ENCODE results near the gene EIF3A.
"Not testable (repeated sequence)": the region's sequence is repeated elsewhere in the genome, so short reads cannot be mapped to it uniquely, and the experiment has no call there.

EIF3A gene

DNA sequence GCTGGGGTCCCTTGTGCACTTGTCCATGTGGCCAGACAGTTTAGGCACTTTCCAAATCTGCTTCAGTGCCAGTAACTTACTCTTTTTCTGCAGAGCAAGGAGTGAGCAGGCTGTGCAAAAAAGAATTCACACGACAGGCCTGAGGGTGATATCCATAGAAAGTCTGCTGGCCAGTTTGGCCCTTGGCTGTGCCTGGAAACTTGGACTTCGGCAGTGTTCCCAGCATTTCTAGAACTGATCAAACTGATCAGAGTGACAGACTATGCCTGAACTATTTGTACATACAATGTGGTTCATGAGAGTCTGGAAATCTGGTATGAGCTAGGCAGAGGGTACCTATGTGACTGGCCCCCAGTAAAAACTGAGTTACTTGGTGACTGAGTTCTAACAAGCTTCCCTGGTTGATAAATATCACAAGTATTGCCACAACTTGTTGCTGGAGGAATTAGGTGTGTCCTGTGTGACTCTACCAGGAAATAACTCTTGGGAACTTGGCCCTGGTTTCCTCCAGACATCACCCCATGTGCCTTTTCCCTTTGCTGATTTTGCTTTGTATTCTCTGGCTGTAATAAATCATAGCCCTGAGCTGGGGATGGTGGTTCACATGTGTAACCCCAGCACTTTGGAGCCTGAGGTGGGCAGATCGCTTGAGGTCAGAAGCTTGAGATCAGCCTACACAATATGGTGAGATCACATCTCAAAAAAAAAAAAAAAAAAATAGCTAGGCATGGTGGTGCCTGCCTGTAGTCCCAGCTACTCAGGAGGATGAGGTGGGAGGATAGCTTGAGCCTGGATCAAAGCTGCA lies 20.0 kb upstream of the EIF3A start:
- no peak for DNase-seq (ENCODE audit: low spot score)
- FAIRE-seq = no peak

DNA sequence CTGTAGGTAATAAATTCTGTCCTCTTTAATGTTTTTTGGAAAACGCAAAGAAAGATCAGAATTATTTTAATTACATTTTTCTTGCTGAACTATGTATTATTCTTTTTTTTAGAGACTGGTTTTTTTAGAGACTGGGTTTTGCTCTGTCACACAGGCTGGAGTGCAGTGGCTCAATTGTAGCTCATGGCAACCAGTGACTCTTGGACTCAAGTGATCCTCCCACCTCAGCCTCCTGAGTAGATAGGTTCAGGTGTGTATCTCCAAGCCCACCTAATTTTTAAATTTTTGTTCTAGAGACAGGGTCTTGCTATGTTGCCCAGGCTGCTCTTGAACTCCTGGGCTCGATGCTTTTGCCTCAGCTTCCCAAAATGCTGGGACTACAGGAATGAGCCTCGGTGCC lies 18.0 kb upstream of the EIF3A start:
- FAIRE-seq (no peak), DNase-seq (ENCODE audit: low spot score) (no peak)

DNA sequence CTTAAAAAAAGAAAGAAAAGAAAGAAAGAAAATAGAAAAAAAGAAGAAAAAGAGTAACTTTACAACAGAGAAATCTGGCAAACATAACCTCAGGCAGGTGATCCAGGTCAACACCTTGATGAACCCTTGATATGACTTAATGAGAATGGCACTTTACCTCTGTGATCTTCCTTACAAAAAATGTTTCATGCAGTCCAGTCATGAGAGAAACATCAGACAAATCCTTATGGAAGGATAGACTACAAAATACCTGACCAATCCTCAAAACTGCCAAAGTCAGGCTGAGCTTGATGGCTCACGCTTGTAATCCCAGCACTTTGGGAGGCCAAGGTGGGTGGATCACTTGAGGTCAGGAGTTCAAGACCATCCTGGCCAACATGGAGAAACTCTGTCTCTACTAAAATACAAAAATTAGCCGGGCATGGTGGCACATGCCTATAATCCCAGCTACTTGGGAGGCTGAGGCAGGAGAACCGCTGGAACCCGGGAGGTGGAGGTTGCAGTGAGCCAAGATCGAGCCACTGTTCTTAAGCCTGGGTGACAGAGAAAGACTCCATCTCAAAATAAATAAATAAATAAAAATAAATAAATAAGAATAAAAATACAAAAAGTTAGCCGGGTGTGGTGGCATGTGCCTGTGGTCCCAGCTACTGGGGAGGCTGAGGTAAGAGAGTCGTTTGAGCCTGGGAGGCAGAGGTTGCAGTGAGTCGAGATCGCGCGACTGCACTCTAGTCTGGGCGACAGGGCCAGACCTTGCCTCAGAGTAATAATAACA lies 16.2 kb upstream of the EIF3A start:
- not testable (repeated sequence) for FAIRE-seq; DNase-seq (ENCODE audit: low spot score)

DNA sequence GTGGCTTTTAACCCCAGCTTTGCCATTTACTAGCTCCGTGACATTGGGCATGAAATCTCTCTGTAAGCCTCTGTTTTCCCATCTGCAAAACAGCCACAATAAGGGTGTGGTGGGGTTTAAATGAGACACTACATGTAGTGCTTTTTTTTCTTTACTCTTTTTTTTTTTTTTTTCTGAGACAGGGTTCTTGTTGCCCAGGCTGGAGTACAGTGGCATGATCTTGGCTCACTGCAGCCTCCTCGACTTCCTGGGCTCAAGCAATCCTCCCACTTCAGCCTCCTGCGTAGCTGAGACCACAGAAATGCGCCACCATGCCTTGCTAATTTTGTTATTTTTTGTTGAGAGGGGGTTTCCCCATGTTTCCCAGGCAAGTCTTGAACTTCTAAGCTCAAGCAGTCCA lies 15.0 kb upstream of the EIF3A start:
- FAIRE-seq = no peak
- DNase-seq (ENCODE audit: low spot score) = no peak

DNA sequence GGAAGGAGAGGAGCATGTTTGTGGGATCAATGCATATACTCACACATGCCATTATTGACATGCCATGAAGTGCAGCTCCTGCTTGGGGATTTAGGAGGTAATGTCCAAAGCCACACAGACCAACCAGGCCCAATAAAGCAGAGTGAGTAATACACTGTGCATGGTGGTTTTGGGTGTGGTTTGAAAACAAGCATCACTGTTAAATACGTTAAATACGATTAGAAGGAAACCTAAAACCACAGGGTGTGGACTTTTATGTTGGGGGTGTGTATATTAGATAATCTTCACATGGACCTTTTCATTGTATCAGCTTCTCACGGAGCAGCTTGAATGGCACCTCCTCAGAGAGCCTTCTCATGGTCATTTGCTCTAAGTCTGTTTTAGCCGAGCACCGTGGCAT lies 10.4 kb upstream of the EIF3A start:
- FAIRE-seq = no peak
- DNase-seq (ENCODE audit: low spot score) = peak; percentile 58

DNA sequence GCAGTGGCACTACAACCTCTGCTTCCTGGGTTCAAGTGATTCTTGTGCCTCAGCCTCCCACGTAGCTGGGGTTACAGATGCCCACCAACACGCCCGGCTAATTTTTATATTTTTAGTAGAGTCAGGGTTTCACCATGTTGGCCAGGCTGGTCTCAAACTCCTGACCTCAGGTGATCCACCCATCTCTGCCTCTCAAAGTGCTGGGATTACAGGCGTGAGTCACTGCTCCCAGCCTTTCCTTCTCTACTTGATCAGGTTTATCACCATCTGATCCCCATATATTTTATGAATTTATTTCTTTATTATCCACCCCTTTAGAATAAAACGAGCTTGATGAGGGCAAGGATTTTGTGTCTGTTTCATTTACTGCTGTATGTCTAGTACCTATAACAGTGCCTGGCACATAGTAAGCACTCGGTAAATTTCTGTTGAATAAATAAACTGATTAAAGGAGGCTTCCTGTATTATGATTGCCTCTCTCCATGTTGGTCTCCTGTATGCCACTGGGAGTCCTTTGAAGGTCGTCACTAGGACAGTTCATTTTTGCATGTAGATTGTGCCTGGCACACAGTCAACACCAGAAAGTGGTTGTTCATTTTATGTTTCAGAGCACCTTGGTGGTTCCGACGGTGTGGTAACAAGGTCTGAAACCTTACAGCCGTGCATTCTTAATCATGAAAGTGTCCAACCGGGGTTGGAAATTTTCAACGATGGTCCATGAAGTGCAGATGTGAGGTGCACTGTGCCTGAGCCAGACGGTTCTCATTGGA lies 9.6 kb upstream of the EIF3A start:
- no peak for FAIRE-seq
- no peak for DNase-seq (ENCODE audit: low spot score)

DNA sequence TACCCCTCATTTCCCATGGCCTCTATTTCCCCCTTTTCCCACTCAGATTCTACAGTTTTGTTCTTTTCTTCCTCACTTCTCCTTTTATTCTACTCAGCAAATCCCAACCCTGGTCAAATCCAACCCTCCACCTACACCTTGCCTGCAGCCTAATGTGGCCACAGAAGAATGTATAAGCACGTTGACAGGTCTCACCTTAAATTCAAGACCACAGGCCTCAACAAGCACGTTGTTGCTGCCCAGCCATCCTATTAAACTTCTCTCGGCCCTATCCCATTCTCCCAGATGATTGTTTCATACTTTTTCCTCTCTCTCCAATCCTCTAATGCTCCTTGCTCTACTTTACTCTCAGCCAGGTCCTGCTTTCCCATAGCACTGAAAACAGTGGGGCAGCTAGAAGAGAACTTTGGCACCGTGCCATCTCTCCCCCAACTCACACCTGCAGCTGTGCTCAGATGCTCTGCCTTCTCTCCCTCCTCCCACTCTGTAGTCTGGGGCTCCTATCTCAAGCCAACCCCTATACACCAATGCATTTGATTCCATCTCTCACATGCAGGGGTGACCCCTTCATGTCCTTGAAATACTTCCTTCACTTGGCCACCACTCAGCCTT lies 6.8 kb upstream of the EIF3A start:
- DNase-seq (ENCODE audit: low spot score) = no peak

DNA sequence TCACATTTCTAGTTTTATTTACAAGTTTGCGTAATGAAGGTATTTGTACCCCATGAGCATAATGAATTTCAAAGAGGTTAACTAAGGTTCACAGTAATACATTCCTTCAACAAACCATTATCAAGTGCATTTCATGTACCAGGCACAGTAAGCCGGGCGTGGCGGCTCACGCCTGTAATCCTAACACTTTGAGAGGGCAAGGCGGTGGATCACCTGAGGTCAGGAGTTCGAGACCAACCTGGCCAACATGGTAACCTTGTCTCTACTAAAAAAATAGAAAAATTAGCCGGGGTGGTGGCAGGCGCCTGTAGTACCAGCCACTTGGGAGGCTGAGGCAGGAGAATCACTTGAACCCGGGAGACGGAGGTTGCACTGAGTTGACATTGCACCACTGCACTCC lies 4.3 kb upstream of the EIF3A start:
- DNase-seq (ENCODE audit: low spot score) (no peak), FAIRE-seq (no peak)

More for the DNA sequence above, 6.8 kb upstream of the EIF3A start:
- no peak for FAIRE-seq

DNA sequence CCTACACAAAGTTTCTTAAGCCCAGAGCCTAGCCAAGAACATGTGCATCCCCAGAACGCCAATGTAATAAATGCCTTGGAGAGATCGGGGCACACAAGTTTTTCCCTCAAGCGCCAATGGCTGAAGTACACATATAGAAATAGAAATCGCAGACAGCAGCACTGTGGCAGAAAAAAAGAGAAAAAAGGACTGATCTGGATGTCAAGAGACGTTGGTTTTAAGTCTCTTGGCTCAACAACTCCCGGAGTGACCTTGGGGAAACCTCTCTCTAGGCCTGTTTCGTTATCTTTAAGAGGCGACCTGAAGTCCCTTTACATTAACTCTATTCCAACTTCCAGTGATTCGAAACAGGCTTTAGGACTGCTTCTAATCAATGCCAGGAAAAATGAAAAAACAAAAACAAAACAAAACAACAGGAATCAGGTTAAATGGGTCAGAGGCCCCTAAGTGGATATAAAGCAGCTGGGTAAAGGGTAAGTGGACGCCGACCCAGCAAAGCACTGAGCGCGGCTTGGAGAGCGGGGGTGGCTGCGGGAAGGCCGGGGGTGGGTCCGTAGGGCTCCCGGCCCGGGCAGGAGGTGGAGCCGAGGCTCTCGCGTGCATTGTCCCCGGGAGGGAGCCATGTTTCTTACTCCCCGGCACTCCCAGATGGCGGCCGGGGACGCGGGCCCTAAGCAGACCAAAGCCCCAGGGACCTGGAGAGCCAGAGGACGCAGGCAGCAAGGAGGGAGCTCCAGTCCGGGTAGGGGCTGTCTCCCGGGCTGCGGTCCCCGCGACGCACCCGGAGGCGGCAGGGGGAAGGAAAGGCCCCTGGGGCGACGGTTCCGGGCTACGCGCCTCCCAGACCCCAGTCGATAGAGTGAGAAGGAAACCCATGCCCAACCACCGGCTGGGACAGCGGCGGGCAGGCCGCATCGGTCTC lies 757 bp downstream of the EIF3A start:
- no peak for FAIRE-seq
- DNase-seq (ENCODE audit: low spot score) = peak; percentile 82

DNA sequence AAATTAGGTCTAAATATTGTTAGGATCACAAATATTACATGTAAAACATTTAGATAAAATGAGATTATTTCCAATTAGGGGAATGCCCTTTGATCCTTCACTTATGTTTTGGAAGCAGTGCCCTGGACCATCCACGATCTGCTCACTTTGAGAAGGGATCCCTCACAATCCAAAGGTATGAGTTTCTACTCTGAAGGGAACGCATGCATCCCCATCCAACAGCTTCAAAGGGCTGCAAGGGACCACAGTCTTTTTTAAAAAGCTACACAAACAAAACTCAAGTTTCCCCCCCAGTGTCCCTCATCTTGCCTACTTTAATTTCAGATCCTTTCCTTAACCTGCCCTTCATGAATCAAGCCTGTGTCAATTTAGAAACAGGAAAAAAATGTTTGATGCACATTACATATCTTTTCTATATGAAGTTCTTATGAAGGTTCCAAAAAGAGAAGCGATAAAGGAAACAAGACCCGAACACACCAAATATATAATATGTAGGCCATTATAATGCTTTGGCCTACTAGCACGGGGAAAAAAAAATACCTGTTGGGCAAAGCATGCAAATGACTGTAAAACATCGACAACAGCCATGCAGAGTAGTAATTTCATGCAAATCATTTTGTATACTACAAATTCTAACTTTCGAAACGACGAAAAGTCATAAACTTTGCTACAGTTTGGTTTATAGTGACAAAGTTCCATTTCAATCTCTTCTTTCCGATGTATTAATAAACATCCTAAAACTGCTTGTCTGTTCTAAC lies 2.0 kb downstream of the EIF3A start:
- DNase-seq (ENCODE audit: low spot score) (no peak), FAIRE-seq (no peak)

DNA sequence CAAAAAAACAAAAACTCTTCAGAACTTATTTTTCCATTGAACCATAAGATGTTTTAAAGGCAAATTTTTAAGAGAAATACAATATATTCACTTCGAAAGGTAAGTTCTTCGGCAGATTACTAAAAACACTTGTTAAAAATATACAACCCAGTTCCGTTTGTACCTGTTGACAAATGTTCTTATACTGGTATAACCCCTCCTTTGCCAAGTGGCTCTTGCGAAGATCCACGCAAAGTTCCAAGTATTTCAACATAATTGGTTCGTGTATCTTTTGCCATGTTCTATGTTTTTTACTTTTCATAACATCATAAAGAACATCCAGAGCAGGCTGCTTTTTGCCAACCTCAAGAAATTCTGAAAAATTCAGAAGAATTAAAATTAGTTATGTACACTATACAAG lies 7.0 kb downstream of the EIF3A start:
- FAIRE-seq (no peak), DNase-seq (ENCODE audit: low spot score) (no peak)

DNA sequence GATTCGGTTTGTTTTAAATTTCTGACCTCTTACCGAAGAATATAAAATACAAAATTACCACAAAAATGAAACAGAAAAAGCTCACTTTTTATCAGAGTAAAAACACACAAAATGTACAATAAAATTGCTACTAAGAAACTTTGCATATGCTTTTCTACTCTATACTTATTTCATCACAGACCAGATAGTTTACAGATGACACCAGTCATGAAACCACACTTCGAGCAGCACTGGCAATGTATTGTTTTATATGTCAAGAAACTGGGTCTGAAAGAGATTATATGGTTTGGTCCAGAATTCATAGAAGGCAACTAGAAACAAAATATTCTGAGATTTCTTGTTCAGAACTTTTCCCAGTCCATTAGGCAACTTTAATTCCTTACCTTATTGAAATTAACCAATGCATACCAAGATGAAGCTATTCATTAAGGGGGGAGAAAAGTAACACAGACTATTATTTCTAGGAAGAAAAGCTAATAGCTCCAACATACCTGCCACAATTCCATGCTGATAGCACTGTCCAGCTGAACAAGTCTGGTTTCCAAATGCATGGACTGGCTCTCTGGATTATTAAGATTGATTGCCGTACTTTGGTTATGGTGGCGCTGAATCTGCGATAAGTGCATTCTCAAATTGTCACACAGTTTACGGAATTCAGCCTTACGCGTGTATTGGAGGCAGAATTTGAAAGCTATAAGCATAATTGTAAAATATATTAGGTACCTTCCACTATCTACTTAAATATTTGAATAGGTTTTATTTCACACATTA lies 10.0 kb downstream of the EIF3A start:
- FAIRE-seq (no peak), DNase-seq (ENCODE audit: low spot score) (no peak)

DNA sequence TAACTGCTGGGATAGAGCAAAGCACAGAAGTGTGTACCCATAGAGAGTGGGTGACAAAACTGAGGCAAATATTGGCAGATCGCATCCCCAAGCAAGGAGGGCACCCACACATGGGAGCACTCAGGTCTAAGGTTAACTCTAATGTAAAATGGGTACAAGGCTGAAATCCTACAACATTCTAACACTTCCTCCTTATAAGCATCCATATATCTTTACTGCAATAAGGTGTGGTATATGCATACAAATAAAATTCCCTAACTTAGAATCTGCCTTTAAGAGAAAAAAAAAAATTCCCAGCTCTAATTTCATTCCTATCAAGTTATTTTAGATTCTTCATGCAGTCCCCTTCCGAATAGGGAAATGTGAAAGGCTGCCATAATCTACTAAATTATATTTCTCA lies 18.7 kb downstream of the EIF3A start:
- FAIRE-seq (no peak), DNase-seq (ENCODE audit: low spot score) (no peak)

DNA sequence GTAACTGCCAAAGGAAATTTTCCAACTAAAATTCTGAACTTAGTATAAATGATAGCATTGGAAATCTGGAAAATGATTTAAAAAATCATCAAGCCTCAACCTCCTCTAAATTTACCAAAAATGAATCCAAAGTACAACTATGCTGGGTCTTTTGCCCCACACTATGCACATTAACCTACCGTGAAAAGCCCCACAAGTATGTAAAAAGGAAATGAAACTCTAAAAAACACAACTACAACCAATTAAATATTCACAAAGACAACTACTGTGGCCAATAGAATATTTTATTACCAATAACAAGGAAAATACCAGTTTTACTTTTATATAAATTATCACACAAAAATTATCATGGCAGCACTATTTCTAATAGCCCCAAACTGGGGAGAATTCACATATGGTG lies 19.3 kb downstream of the EIF3A start:
- no peak for FAIRE-seq

DNA sequence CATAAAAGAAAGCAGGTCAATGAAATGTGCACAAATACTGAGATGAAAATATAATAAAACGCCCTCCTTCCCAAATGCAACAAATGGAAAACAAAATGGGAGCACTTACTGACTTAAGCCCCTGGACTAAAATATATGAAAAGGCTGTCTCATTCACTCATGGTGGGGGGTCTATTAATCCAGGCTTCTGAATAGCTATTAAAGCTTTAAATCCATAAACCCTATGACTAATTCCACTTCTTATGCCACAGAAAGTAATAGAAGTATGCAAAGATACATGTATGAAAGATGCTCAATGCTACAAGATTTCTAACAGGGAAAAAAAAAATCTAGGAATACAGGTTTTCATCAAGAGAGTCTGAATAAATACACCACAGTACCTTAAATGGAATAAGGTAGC lies 20.5 kb downstream of the EIF3A start:
- no peak for DNase-seq (ENCODE audit: low spot score)
- FAIRE-seq = no peak

More for the DNA sequence above, 19.3 kb downstream of the EIF3A start:
- no peak for DNase-seq (ENCODE audit: low spot score)

DNA sequence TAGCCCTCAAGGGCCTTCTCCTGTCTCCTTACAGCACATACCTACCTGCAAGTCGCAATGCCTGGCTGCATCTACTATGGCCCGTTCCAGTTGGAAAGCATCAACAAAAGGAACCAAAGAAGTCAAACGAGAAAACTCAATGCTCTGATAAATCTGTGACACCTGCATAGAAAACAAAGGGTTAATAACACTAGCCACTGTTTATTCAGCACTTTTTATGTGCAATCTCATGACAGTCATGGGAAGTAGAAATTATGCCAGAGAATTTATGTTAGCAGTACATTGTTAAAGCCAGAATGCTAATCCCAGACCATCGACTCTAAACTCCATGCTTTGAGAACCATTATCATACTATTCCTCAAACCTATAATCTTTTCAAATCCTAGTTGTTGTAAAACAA lies 21.1 kb downstream of the EIF3A start:
- FAIRE-seq (no peak), DNase-seq (ENCODE audit: low spot score) (no peak)

DNA sequence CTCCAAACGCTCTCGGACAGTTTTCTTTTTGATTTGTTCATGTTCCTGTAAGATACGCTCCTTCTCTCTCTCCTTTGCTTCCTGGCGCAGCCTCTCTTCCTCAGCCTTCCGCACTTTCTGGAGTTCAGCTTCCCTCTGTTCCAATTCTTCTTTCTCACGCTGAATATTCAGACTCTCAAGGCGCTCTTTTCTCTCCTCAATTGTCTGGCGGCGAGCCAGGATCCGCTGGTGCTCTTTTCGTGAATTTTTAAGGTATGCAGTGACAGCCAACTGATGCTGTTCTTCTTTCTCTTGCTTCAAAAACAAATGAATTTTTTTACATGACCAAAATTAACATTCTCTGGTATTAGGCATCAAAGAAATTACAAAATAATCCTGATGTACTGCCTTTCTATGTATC lies 22.6 kb downstream of the EIF3A start:
- no peak for DNase-seq (ENCODE audit: low spot score)
- FAIRE-seq = no peak

DNA sequence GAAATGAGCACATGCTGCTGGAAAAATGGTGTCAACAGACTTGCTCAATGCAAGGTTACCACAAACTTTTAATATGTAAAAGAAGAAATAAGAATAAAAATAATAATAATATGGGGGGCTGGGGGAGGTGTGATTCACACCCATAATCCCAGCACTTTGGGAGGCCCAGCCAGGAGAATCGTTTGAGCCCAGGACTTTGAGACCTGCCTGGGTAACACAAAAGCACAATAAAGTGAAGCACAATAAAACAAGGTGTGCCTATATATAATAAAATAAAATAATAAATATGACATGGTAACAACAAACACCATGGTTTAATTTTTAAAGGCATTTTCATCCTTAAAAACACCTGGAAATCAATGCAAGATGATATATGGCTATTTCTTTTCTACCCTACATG lies 25.1 kb downstream of the EIF3A start:
- DNase-seq (ENCODE audit: low spot score) (no peak), FAIRE-seq (no peak)

DNA sequence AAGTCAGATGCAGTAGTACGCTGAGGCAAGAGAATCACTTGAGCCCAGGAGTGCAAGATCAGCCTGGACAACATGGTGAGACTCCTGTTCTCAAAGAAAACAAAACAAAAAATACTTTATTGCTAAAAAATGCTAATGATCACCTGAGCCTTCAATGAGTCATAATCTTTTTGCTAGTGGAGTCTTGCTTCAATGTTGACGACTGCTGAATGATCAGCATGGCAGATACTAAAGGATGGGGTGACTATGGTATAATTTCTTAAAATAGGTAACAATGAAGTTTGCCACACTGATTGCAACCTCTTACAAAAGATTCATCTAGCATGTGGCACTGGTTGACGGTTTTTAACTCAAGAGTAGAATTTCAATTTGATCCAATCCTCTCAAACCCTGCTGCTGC lies 28.8 kb downstream of the EIF3A start:
- no peak for FAIRE-seq

More for the DNA sequence above, 28.8 kb downstream of the EIF3A start:
- DNase-seq (ENCODE audit: low spot score) = no peak
